DMS153 treated with DMSO at 0.1 percent for 48 hours (cell line): ENCODE measurements around the gene GTF3C4.
A peak's percentile ranks its signal among the peaks of the same experiment; 100 is the strongest.

ENCODE experiments used
- DNase-seq: peaks from one replicate; lab custom pipeline; 2025; ENCODE audit not compliant: unreplicated experiment; lab: John Stamatoyannopoulos, UW

GTF3C4 gene

GRCh38 chr9:132670457-132671391 lies at the start of gene GTF3C4:
Gene GTF3C4 (plus strand): TSS chr9:132670464. CDS start chr9:132670599, 135 bp downstream.
- no peak for DNase-seq

- no peak for DNase-seq
Observed at GRCh38 chr9:132622159-132622558, 48.1 kb upstream of the GTF3C4 start.

- DNase-seq, result no peak
Observed at GRCh38 chr9:132626285-132626684, 44.0 kb upstream of the GTF3C4 start.

GRCh38 chr9:132627106-132627505 lies 43.2 kb upstream of the GTF3C4 start:
- DNase-seq, result peak; percentile 9

GRCh38 chr9:132627594-132627993 lies 42.7 kb upstream of the GTF3C4 start:
- DNase-seq, result no peak

GRCh38 chr9:132628746-132629145 lies 41.5 kb upstream of the GTF3C4 start:
- no peak for DNase-seq

- no peak for DNase-seq
Observed at GRCh38 chr9:132630116-132630515, 40.1 kb upstream of the GTF3C4 start.

- DNase-seq, result no peak
Observed at GRCh38 chr9:132630811-132631210, 39.5 kb upstream of the GTF3C4 start.

- DNase-seq, result no peak
Observed at GRCh38 chr9:132631280-132631679, 39.0 kb upstream of the GTF3C4 start.

GRCh38 chr9:132631685-132632084 lies 38.6 kb upstream of the GTF3C4 start:
- DNase-seq, result no peak

GRCh38 chr9:132632413-132633129 lies 37.7 kb upstream of the GTF3C4 start:
- DNase-seq, result no peak

- no peak for DNase-seq
Observed at GRCh38 chr9:132634327-132634726, 35.9 kb upstream of the GTF3C4 start.

GRCh38 chr9:132637351-132637750 lies 32.9 kb upstream of the GTF3C4 start:
- DNase-seq, result peak; percentile 54

- DNase-seq, result no peak
Observed at GRCh38 chr9:132637801-132638200, 32.5 kb upstream of the GTF3C4 start.

GRCh38 chr9:132638240-132638639 lies 32.0 kb upstream of the GTF3C4 start:
- no peak for DNase-seq

- no peak for DNase-seq
Observed at GRCh38 chr9:132639322-132639721, 30.9 kb upstream of the GTF3C4 start.

GRCh38 chr9:132641216-132641615 lies 29.0 kb upstream of the GTF3C4 start:
- DNase-seq, result no peak

- no peak for DNase-seq
Observed at GRCh38 chr9:132644251-132644650, 26.0 kb upstream of the GTF3C4 start.

GRCh38 chr9:132645306-132645705 lies 25.0 kb upstream of the GTF3C4 start:
- DNase-seq, result no peak

GRCh38 chr9:132645711-132646110 lies 24.6 kb upstream of the GTF3C4 start:
- no peak for DNase-seq

GRCh38 chr9:132646726-132647125 lies 23.5 kb upstream of the GTF3C4 start:
- no peak for DNase-seq

GRCh38 chr9:132647355-132647754 lies 22.9 kb upstream of the GTF3C4 start:
- no peak for DNase-seq
